Stomach (tissue), 9 donors: ENCODE measurements around the gene OR5V1. TPM values are rescaled to one million over a fixed set of nuclear protein-coding genes. Genes with fewer than 3 reads are reported as not detected.
"Not testable (repeated sequence)": the region's sequence is repeated elsewhere in the genome, so short reads cannot be mapped to it uniquely, and the experiment has no call there.

Source experiments
- DNase-seq, 2 donors: peaks; one replicate each; pipeline versions ENCODE4 v3.0.0 to v3.0.0-alpha.2; 2013 to 2019
- H3K27ac ChIP-seq, 5 donors: fragments of 200-600 bp in 4 of 5; sonication (generic) in 4 of 5; one replicate each; pipeline ENCODE4 v1.5.1; 2013 to 2019; ENCODE audit warnings: mild to moderate bottlenecking in 1 of 5, moderate library complexity in 1 of 5
- H3K27me3 ChIP-seq, 3 donors: fragments of 200-600 bp; sonication (generic); one replicate each; pipeline ENCODE4 v1.5.1; 2017 to 2019; ENCODE audit warnings: mixed run types in 1 of 3
- H3K36me3 ChIP-seq, 4 donors: fragments of 200-600 bp; sonication (generic); 1 replicate in 3 of 4; 2 replicates in 1 of 4; pipeline ENCODE4 v1.5.1; 2016 to 2019
- H3K4me1 ChIP-seq, 4 donors: fragments of 200-600 bp; sonication (generic); one replicate each; pipeline ENCODE4 v1.5.1; 2016 to 2019
- H3K4me3 ChIP-seq, 4 donors: fragments of 200-600 bp; sonication (generic) in 3 of 4; one replicate each; pipeline ENCODE4 v1.5.1; 2016 to 2019; ENCODE audit warnings: mild to moderate bottlenecking in 1 of 4
- H3K9me3 ChIP-seq, 4 donors: fragments of 200-600 bp; sonication (generic); one replicate each; pipeline ENCODE4 v1.5.1; 2016 to 2019
- EP300 ChIP-seq: sonication (generic); formaldehyde crosslinking; IDR thresholded peaks from one replicate; pipeline ENCODE4 v1.6.1; 2017; ENCODE audit warnings: antibody characterized with exemption
- POLR2A ChIP-seq, 4 donors: fragments of 450-650 bp; IDR thresholded peaks; one replicate each; pipeline ENCODE4 v1.6.1; 2016; ENCODE audit warnings: antibody characterized with exemption in 4 of 4, control low read depth in 2 of 4, mild to moderate bottlenecking in 1 of 4, moderate library complexity in 1 of 4
- POLR2AphosphoS5 ChIP-seq, 3 donors: sonication (generic); formaldehyde crosslinking; IDR thresholded peaks; one replicate each; pipeline ENCODE4 v1.6.1; 2016; ENCODE audit warnings: antibody characterized with exemption in 3 of 3
- WGBS, 5 donors: extraction: QIAGEN DNeasy Blood & Tissue Kit in 3 of 5; methylation state at CpG; one replicate each; pipeline versions ENCODE4 v1.1.5 to v1.1.7; 2013 to 2018; 5-methylcytosine and 5-hydroxymethylcytosine counted together
- intact Hi-C: fragments of 100-400 bp; cut with DNase I; formaldehyde crosslinking; loops from one replicate; pipeline ENCODE4 v1.15.1; 2023; ENCODE audit warnings: low total_unique reads
- polyA plus RNA-seq, 3 donors: library from polyadenylated mRNA; stranded (reverse); fragments of 200-250 nt; gene quantifications; one replicate each; pipeline ENCODE4 v1.2.3, GENCODE V29; 2013
- total RNA-seq, 5 donors: library from RNA; depleted of rRNA; stranded (reverse); fragments of >200 nt; gene quantifications; one replicate each; pipeline versions ENCODE4 v1.1.0 to v1.2.3, GENCODE V29; 2014 to 2016
- TF ChIP-seq, protein P1 (sequence below), 7 experiments: fragments of 450-650 bp in 4 of 7; fragments of 200-600 bp in 3 of 7; sonication (generic) in 3 of 7; IDR thresholded peaks; one replicate each; pipeline ENCODE4 v1.5.1; 2016 to 2019; ENCODE audit warnings: antibody characterized with exemption in 7 of 7, control low read depth in 2 of 7, mild to moderate bottlenecking in 1 of 7
- donor health status: healthy with polysubstance abuse.
- donor health status: Bipolar disorder and iron deficiency.
- donor health status: healthy.

The OR5V1 gene
- total and polyA plus RNA-seq, 8 donors, result not detected

GRCh38 chr6:29355603-29356002, 13.1 kb downstream of the OR5V1 start:
- no peaks in the 10 kb centered on the region for H3K4me1 ChIP-seq
- intact Hi-C loops, result no loop called here
- peaks cover 0 to 11% (median 3%) of the 10 kb centered on the region in 4 donors for H3K9me3 ChIP-seq
- H3K36me3 ChIP-seq, result no peaks in the 10 kb centered on the region
- 43 to 63% (median 52%) methylated on average over 1 of the region's 1 CpG for WGBS, 5 donors
- DNase-seq, result no peak
- H3K4me3 ChIP-seq, result no peak overlapping the region
- TF ChIP-seq, protein P1, sequence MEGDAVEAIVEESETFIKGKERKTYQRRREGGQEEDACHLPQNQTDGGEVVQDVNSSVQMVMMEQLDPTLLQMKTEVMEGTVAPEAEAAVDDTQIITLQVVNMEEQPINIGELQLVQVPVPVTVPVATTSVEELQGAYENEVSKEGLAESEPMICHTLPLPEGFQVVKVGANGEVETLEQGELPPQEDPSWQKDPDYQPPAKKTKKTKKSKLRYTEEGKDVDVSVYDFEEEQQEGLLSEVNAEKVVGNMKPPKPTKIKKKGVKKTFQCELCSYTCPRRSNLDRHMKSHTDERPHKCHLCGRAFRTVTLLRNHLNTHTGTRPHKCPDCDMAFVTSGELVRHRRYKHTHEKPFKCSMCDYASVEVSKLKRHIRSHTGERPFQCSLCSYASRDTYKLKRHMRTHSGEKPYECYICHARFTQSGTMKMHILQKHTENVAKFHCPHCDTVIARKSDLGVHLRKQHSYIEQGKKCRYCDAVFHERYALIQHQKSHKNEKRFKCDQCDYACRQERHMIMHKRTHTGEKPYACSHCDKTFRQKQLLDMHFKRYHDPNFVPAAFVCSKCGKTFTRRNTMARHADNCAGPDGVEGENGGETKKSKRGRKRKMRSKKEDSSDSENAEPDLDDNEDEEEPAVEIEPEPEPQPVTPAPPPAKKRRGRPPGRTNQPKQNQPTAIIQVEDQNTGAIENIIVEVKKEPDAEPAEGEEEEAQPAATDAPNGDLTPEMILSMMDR (IDR thresholded peaks at IDR 0.05), result no peak
- no peak for TF ChIP-seq POLR2AphosphoS5 (IDR thresholded peaks at IDR 0.05)
- TF ChIP-seq EP300, result no peak
- TF ChIP-seq POLR2A (IDR thresholded peaks at IDR 0.05), result no peak
- H3K27me3 ChIP-seq, result no peaks in the 10 kb centered on the region
- H3K27ac ChIP-seq, result no peak overlapping the region

- Histone ChIP-seq H3K4me3 (no peak overlapping the region), H3K36me3 (no peaks in the 10 kb centered on the region), H3K27me3 (no peaks in the 10 kb centered on the region), H3K4me1 (no peaks in the 10 kb centered on the region), H3K27ac (no peak overlapping the region), H3K9me3 (peaks cover 0 to 15% (median 5%) of the 10 kb centered on the region in 4 donors)
- intact Hi-C loops, result no loop called here
- TF ChIP-seq POLR2AphosphoS5 (IDR thresholded peaks at IDR 0.05), result no peak
- TF ChIP-seq POLR2A (IDR thresholded peaks at IDR 0.05), result no peak
- TF ChIP-seq, protein P1 (IDR thresholded peaks at IDR 0.05), result no peak
- no peak for TF ChIP-seq EP300
- DNase-seq, result no peak
Measured at GRCh38 chr6:29354980-29355379, 13.7 kb downstream of the OR5V1 start.

DNA sequence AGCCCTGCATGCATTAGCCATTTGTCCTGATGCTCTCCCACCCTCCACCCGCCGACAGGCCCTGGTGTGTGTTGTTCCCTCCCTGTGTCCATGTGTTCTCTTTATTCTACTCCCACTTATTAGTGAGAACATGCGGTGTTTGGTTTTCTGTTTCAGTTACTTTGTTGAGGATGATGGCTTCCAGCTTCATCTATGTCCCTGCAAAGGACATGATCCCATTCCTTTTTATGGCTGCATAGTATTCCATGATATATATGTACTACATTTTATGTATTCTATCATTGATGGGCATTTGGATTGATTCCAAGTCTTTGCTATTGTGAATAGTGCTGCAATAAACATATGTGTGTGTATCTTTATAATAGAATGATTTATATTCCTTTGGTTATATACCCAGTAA, 19.3 kb downstream of the OR5V1 start:
- DNase-seq, H3K4me3 ChIP-seq, H3K36me3 ChIP-seq, H3K4me1 ChIP-seq, intact Hi-C loops, H3K27ac ChIP-seq, H3K27me3 ChIP-seq: not testable (repeated sequence)
- WGBS, 5 donors, result 92 to 98% (median 96%) methylated on average over 3 of the region's 3 CpGs
- peaks cover 0 to 21% (median 5%) of the 10 kb centered on the region in 4 donors for H3K9me3 ChIP-seq

DNA sequence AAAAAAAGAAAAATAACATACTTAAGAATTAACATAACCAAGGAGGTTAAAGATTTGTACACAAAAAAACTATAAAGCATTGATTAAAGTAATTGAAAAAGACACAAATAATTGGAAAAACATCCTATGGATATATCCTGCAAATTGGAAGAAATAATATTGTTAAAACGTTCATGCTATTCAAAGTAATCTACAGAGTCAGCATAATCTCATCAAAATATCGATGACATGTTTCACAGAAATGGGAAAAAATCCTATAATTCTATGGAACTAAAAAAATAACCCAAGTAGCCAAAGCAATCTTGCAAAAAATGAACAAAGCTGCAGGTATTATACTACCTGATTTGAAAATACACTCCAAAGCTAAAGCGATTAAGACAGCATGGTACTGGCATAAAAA, 23.3 kb downstream of the OR5V1 start:
- peaks cover 0 to 4% (median 0%) of the 10 kb centered on the region in 3 donors for H3K27me3 ChIP-seq
- no peak overlapping the region for H3K4me3 ChIP-seq
- no peaks in the 10 kb centered on the region for H3K36me3 ChIP-seq
- intact Hi-C loops, result no loop called here
- TF ChIP-seq EP300 (no peak), POLR2AphosphoS5 (IDR thresholded peaks at IDR 0.05) (no peak), POLR2A (IDR thresholded peaks at IDR 0.05) (no peak)
- TF ChIP-seq, protein P1 (IDR thresholded peaks at IDR 0.05), result no peak
- no peak for DNase-seq
- H3K4me1 ChIP-seq, result no peaks in the 10 kb centered on the region
- H3K9me3 ChIP-seq, result peaks cover 0 to 8% (median under 1%) of the 10 kb centered on the region in 4 donors
- H3K27ac ChIP-seq, result no peak overlapping the region
- 68 to 71% (median 70%) methylated on average over 3 of the region's 3 CpGs for WGBS, 5 donors

GRCh38 chr6:29336269-29336668, 32.4 kb downstream of the OR5V1 start:
- 61 to 80% (median 75%) methylated on average over 2 of the region's 2 CpGs for WGBS, 5 donors
- Histone ChIP-seq H3K4me3 (no peak overlapping the region), H3K36me3 (no peaks in the 10 kb centered on the region), H3K4me1 (no peaks in the 10 kb centered on the region), H3K27me3 (peaks cover 0 to 5% (median 0%) of the 10 kb centered on the region in 3 donors), H3K9me3 (no peaks in the 10 kb centered on the region), H3K27ac (no peak overlapping the region)
- no peak for TF ChIP-seq POLR2A (IDR thresholded peaks at IDR 0.05)
- TF ChIP-seq, protein P1 (IDR thresholded peaks at IDR 0.05), result no peak
- intact Hi-C loops, result no loop called here
- DNase-seq, result no peak
